HepG2 (cell line): ENCODE measurements around the gene ZFP36. TPM values are rescaled to one million over a fixed set of nuclear protein-coding genes. Genes with fewer than 3 reads are reported as not detected.

Experiments
- ARNT ChIP-seq: fragments of 450-650 bp; IDR thresholded peaks from 2 replicates; pipeline ENCODE4 v1.6.1; 2017
- ATF7 ChIP-seq, 2 experiments: fragments of 450-650 bp in 1 of 2; sonication (generic) in 1 of 2; formaldehyde crosslinking in 1 of 2; IDR thresholded peaks; 2 replicates each; pipeline versions ENCODE4 v1.4.0 to v1.6.1; 2016 to 2020; ENCODE audit warnings: antibody characterized with exemption in 1 of 2, mild to moderate bottlenecking in 1 of 2, missing genetic modification reagents in 1 of 2
- FOXJ3 ChIP-seq: sonication (generic); formaldehyde crosslinking; IDR thresholded peaks from 2 replicates; pipeline ENCODE4 v1.4.0; 2020; ENCODE audit warnings: missing genetic modification reagents, mild to moderate bottlenecking, borderline replicate concordance
- JUNB ChIP-seq: sonication (generic); formaldehyde crosslinking; IDR thresholded peaks from 2 replicates; pipeline ENCODE4 v1.8.0; 2022; ENCODE audit warnings: missing genetic modification reagents, mild to moderate bottlenecking, borderline replicate concordance
- NRL ChIP-seq: sonication (generic); formaldehyde crosslinking; IDR thresholded peaks from 2 replicates; pipeline ENCODE4 v1.5.0; 2020; ENCODE audit warnings: missing genetic modification reagents, mild to moderate bottlenecking, moderate library complexity, borderline replicate concordance
- RBAK ChIP-seq: sonication (generic); formaldehyde crosslinking; IDR thresholded peaks from 2 replicates; pipeline ENCODE4 v1.5.1; 2020; ENCODE audit warnings: mild to moderate bottlenecking, missing genetic modification reagents
- ZFP36L1 ChIP-seq: sonication (generic); formaldehyde crosslinking; IDR thresholded peaks from 2 replicates; pipeline ENCODE4 v1.8.0; 2022; ENCODE audit warnings: mild to moderate bottlenecking, missing genetic modification reagents, moderate library complexity
- ZSCAN21 ChIP-seq: sonication (generic); formaldehyde crosslinking; IDR thresholded peaks from 2 replicates; pipeline ENCODE4 v1.8.0; 2022; ENCODE audit warnings: mild to moderate bottlenecking, missing genetic modification reagents, moderate library complexity, borderline replicate concordance
- polyA plus RNA-seq, 8 experiments: library from polyadenylated mRNA; depleted of rRNA in 3 of 8; stranded (reverse) in 7 of 8; unstranded in 1 of 8; fragments of >200 nt; fragmentation: Illumina TruSeq in 4 of 8; extraction: Trizol in 4 of 8; gene quantifications; 2 replicates each; pipeline versions ENCODE4 v1.2.1 to v1.2.3, GENCODE V29; 2011 to 2016; ENCODE audit warnings: low read depth in 4 of 8, missing spikeins in 1 of 8, mixed read lengths in 1 of 8; ENCODE audit not compliant: insufficient read depth in 1 of 8
- total RNA-seq, 5 experiments: library from RNA; depleted of rRNA; stranded (reverse); fragments of >200 nt; fragmentation: Illumina TruSeq; extraction: Trizol; gene quantifications; 2 replicates each; pipeline ENCODE4 v1.2.3, GENCODE V29; 2016; ENCODE audit warnings: low read depth in 1 of 5
- TF ChIP-seq, protein P1 (sequence below): sonication (generic); formaldehyde crosslinking; IDR thresholded peaks from 2 replicates; pipeline ENCODE4 v1.8.0; 2022; ENCODE audit warnings: low read depth, missing genetic modification reagents
- TF ChIP-seq, protein P2 (sequence below): sonication (generic); formaldehyde crosslinking; IDR thresholded peaks from 2 replicates; pipeline ENCODE4 v1.4.0; 2020; ENCODE audit warnings: missing genetic modification reagents, mild to moderate bottlenecking, borderline replicate concordance
- TF ChIP-seq, protein P3 (sequence below): sonication (generic); formaldehyde crosslinking; IDR thresholded peaks from 2 replicates; pipeline ENCODE4 v1.9.0; 2022; ENCODE audit warnings: missing genetic modification reagents, mild to moderate bottlenecking, borderline replicate concordance
- TF ChIP-seq, protein P4 (sequence below): sonication (generic); formaldehyde crosslinking; IDR thresholded peaks from 2 replicates; pipeline ENCODE4 v1.8.1; 2022; ENCODE audit warnings: mild to moderate bottlenecking, missing genetic modification reagents
- TF ChIP-seq, protein P5 (sequence below): sonication (generic); formaldehyde crosslinking; IDR thresholded peaks from 2 replicates; pipeline ENCODE4 v1.4.0; 2020; ENCODE audit warnings: missing genetic modification reagents, borderline replicate concordance

The ZFP36 gene
- total and polyA plus RNA-seq, 2 of the 13 experiments (the other 11 are each of a cell fraction or from before 2014, with no cell fraction given): 1.4 to 1.7 TPM

DNA sequence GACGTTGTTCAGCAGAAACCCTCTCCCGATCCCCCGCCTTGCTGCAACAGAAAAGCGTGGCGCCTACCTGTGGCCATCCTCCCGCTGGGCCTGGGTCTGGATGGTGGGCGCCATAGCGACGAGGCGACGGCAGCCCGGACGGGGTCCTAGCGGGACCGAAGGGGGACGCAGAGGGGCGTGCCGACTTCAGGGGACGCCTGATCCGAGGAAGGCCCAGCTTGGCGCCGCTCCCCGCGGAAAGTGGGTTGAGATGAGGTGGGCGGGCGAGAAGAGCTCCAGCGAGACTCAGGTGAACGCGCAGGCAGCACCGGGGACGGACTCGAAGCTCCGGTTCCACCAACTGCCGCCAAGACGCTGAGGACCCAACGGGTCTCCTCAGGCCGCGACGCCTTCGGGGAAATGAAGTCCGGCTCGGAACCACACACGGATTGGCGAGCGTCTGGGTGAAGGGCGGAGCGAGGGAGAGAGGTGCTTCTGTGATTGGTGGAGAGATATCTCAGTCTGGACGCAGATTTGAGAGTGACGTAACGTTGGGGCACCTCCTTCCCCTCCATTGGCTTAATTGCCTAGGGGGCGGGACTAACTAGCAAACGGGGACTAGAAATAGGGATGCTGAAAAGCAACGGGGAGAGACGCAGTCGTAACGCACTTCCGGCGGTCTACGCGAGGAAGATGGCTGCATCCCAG is 15.8 kb upstream of the ZFP36 start, which contains the start of the genes MED29 and PAF1 (continued):
- TF ChIP-seq NRL (CRISPR knock-in tag): no peak
- TF ChIP-seq, protein P1, sequence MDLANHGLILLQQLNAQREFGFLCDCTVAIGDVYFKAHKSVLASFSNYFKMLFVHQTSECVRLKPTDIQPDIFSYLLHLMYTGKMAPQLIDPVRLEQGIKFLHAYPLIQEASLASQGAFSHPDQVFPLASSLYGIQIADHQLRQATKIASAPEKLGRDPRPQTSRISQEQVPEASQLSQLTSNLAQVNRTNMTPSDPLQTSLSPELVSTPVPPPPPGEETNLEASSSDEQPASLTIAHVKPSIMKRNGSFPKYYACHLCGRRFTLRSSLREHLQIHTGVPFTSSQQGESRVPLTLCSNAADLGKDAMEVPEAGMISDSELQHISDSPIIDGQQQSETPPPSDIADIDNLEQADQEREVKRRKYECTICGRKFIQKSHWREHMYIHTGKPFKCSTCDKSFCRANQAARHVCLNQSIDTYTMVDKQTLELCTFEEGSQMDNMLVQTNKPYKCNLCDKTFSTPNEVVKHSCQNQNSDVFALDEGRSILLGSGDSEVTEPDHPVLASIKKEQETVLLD: no peak
- no peak for TF ChIP-seq RBAK (CRISPR knock-in tag)
- peak; percentile 93 for TF ChIP-seq ATF7 (IDR thresholded peaks at IDR 0.05)
- peak; percentile 76 for TF ChIP-seq ATF7 (CRISPR knock-in tag; IDR thresholded peaks at IDR 0.05)
- TF ChIP-seq, protein P2, sequence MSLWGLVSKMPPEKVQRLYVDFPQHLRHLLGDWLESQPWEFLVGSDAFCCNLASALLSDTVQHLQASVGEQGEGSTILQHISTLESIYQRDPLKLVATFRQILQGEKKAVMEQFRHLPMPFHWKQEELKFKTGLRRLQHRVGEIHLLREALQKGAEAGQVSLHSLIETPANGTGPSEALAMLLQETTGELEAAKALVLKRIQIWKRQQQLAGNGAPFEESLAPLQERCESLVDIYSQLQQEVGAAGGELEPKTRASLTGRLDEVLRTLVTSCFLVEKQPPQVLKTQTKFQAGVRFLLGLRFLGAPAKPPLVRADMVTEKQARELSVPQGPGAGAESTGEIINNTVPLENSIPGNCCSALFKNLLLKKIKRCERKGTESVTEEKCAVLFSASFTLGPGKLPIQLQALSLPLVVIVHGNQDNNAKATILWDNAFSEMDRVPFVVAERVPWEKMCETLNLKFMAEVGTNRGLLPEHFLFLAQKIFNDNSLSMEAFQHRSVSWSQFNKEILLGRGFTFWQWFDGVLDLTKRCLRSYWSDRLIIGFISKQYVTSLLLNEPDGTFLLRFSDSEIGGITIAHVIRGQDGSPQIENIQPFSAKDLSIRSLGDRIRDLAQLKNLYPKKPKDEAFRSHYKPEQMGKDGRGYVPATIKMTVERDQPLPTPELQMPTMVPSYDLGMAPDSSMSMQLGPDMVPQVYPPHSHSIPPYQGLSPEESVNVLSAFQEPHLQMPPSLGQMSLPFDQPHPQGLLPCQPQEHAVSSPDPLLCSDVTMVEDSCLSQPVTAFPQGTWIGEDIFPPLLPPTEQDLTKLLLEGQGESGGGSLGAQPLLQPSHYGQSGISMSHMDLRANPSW (CRISPR knock-in tag): peak; percentile 91; the same call in 1 of the 2 replicates
- TF ChIP-seq, protein P3, sequence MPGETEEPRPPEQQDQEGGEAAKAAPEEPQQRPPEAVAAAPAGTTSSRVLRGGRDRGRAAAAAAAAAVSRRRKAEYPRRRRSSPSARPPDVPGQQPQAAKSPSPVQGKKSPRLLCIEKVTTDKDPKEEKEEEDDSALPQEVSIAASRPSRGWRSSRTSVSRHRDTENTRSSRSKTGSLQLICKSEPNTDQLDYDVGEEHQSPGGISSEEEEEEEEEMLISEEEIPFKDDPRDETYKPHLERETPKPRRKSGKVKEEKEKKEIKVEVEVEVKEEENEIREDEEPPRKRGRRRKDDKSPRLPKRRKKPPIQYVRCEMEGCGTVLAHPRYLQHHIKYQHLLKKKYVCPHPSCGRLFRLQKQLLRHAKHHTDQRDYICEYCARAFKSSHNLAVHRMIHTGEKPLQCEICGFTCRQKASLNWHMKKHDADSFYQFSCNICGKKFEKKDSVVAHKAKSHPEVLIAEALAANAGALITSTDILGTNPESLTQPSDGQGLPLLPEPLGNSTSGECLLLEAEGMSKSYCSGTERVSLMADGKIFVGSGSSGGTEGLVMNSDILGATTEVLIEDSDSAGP (CRISPR knock-in tag): peak; percentile 91
- 0 out of 2 replicates have a peak, but pooled peaks have one; percentile 6 for TF ChIP-seq FOXJ3 (CRISPR knock-in tag)
- TF ChIP-seq, protein P4, sequence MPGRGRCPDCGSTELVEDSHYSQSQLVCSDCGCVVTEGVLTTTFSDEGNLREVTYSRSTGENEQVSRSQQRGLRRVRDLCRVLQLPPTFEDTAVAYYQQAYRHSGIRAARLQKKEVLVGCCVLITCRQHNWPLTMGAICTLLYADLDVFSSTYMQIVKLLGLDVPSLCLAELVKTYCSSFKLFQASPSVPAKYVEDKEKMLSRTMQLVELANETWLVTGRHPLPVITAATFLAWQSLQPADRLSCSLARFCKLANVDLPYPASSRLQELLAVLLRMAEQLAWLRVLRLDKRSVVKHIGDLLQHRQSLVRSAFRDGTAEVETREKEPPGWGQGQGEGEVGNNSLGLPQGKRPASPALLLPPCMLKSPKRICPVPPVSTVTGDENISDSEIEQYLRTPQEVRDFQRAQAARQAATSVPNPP (CRISPR knock-in tag): no peak
- no peak for TF ChIP-seq JUNB
- TF ChIP-seq ZSCAN21 (CRISPR knock-in tag): 0 out of 2 replicates have a peak, but pooled peaks have one; percentile 7
- TF ChIP-seq ZFP36L1: 0 out of 2 replicates have a peak, but pooled peaks have one; percentile 17
- TF ChIP-seq, protein P5, sequence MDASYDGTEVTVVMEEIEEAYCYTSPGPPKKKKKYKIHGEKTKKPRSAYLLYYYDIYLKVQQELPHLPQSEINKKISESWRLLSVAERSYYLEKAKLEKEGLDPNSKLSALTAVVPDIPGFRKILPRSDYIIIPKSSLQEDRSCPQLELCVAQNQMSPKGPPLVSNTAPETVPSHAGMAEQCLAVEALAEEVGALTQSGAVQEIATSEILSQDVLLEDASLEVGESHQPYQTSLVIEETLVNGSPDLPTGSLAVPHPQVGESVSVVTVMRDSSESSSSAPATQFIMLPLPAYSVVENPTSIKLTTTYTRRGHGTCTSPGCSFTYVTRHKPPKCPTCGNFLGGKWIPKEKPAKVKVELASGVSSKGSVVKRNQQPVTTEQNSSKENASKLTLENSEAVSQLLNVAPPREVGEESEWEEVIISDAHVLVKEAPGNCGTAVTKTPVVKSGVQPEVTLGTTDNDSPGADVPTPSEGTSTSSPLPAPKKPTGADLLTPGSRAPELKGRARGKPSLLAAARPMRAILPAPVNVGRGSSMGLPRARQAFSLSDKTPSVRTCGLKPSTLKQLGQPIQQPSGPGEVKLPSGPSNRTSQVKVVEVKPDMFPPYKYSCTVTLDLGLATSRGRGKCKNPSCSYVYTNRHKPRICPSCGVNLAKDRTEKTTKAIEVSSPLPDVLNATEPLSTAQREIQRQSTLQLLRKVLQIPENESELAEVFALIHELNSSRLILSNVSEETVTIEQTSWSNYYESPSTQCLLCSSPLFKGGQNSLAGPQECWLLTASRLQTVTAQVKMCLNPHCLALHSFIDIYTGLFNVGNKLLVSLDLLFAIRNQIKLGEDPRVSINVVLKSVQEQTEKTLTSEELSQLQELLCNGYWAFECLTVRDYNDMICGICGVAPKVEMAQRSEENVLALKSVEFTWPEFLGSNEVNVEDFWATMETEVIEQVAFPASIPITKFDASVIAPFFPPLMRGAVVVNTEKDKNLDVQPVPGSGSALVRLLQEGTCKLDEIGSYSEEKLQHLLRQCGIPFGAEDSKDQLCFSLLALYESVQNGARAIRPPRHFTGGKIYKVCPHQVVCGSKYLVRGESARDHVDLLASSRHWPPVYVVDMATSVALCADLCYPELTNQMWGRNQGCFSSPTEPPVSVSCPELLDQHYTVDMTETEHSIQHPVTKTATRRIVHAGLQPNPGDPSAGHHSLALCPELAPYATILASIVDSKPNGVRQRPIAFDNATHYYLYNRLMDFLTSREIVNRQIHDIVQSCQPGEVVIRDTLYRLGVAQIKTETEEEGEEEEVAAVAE: no peak; the same call in 1 of the 2 replicates
- no peak for TF ChIP-seq ARNT
